ENCODE data around the gene LBX1. TPM values are rescaled to one million over a fixed set of nuclear protein-coding genes. Genes with fewer than 3 reads are reported as not detected.

Gene LBX1
- total and polyA plus RNA-seq, 2 experiments from 2014 or later, result not detected

DNA sequence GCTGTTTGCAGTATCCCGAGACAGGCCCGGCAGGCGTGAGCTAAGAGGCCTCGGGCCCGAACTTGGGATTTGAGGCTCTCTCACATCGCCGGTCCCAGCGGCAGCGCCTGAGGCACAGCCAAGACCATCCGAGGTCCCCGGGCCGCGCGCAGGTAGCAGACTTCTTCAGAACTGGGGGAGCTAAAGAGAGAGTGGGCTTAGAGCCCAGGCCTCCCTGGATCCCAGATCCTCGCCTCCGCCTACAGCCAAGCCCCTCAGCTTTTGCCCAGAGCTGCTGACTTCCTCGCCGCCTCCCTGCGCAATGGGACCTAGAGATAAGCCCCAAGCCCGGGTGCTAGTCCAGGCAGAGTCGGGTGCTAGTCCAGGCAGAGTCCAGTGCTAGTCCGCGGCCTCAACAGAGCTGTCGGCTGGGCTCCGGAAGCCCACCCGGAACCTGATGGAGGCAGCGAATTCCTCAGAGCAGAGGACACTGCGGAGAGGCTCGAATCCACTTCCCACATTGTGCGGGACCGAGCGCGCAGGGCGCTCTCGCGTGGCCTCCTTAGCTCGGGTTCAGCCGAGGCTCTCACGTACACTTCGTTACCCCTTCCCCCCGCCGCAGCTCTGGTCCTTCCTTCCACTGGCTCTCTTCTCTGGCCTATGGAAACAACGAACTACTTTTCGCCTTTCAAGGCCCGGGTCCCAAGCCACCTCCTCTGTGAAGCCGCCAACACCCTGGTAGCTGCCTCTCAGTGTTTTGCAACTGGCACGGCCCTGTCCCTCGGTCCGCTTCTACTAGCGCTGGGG lies 5.8 kb downstream of the LBX1 start:
- H3K79me2 ChIP-seq (ENCODE audit: insufficient read depth), result no peaks in the 10 kb centered on the region
- no peaks in the 10 kb centered on the region for H3K36me3 ChIP-seq (ENCODE audit: low read depth)
- H3K27me3 ChIP-seq (replicated peaks; ENCODE audit: insufficient read depth), result peaks cover 97% of the 10 kb centered on the region
- no peak overlapping the region for H2AFZ ChIP-seq
- no peak overlapping the region for H3K4me3 ChIP-seq
- H3K4me2 ChIP-seq (ENCODE audit: unreplicated experiment), result no peak overlapping the region
- no peaks in the 10 kb centered on the region for H3K9me3 ChIP-seq (ENCODE audit: low read depth)
- H3K9ac ChIP-seq, result no peak overlapping the region
- 5 to 8% methylated on average over 48 to 50 of the region's 50 CpGs for WGBS, 2 experiments (ENCODE audit: low coverage in 1 of 2, low lambda C conversion rate in 2 of 2, missing lambda C conversion rate in 2 of 2)
- H3K27ac ChIP-seq, result no peak overlapping the region
- no peaks in the 10 kb centered on the region for H3F3A ChIP-seq (ENCODE audit: insufficient read depth)
- H4K20me1 ChIP-seq (ENCODE audit: insufficient read depth), result no peaks in the 10 kb centered on the region
- peak; percentile 44 for DNase-seq
- TF ChIP-seq EZH2 (IDR thresholded peaks at IDR 0.05; ENCODE audit: insufficient read depth, poor library complexity, severe bottlenecking) (peak; percentile 2), EZH2phosphoT487 (IDR thresholded peaks at IDR 0.05; ENCODE audit: insufficient read depth, low read depth) (0 out of 2 replicates have a peak, but pooled peaks have one; percentile 65)
- in situ Hi-C loops (cut with MboI), result no loop called here
- no peaks in the 10 kb centered on the region for H3K9me2 ChIP-seq (ENCODE audit: insufficient read depth)
- H3K4me1 ChIP-seq (ENCODE audit: insufficient read depth), result no peaks in the 10 kb centered on the region

- Histone ChIP-seq H3K79me2 (ENCODE audit: insufficient read depth) (no peaks in the 10 kb centered on the region), H3K4me3 (peak overlapping the region; percentile 58), H3K4me1 (ENCODE audit: insufficient read depth) (no peaks in the 10 kb centered on the region), H3K27ac (no peak overlapping the region), H2AFZ (peak overlapping the region; percentile 53; the same call in 1 of the 2 replicates), H3K9me2 (ENCODE audit: insufficient read depth) (no peaks in the 10 kb centered on the region), H3K9ac (no peak overlapping the region), H3K9me3 (ENCODE audit: low read depth) (no peaks in the 10 kb centered on the region), H3F3A (ENCODE audit: insufficient read depth) (no peaks in the 10 kb centered on the region), H3K4me2 (ENCODE audit: unreplicated experiment) (peak overlapping the region; percentile 38), H3K27me3 (replicated peaks; ENCODE audit: insufficient read depth) (peaks cover 97% of the 10 kb centered on the region), H4K20me1 (ENCODE audit: insufficient read depth) (no peaks in the 10 kb centered on the region), H3K36me3 (ENCODE audit: low read depth) (no peaks in the 10 kb centered on the region)
- TF ChIP-seq EZH2 (IDR thresholded peaks at IDR 0.05; ENCODE audit: insufficient read depth, poor library complexity, severe bottlenecking), result peak; percentile 98
- peak; percentile 79; the same call in 1 of the 2 replicates for TF ChIP-seq EZH2phosphoT487 (IDR thresholded peaks at IDR 0.05; ENCODE audit: insufficient read depth, low read depth)
- in situ Hi-C loops (cut with MboI), result no loop called here
- peak; percentile 56 for DNase-seq
- WGBS, 2 experiments (ENCODE audit: low coverage in 1 of 2, low lambda C conversion rate in 2 of 2, missing lambda C conversion rate in 2 of 2), result 4% methylated on average over 41 to 42 of the region's 42 CpGs
Measured at GRCh38 chr10:101222683-101223273, 6.5 kb downstream of the LBX1 start.

- Histone ChIP-seq H3K79me2 (ENCODE audit: insufficient read depth) (no peaks in the 10 kb centered on the region), H3K27me3 (replicated peaks; ENCODE audit: insufficient read depth) (peaks cover 97% of the 10 kb centered on the region), H3K36me3 (ENCODE audit: low read depth) (no peaks in the 10 kb centered on the region), H4K20me1 (ENCODE audit: insufficient read depth) (no peaks in the 10 kb centered on the region), H3K4me1 (ENCODE audit: insufficient read depth) (0 out of 2 replicates have a peak, but pooled peaks cover 3% of the 10 kb centered on the region), H2AFZ (no peak overlapping the region), H3K27ac (no peak overlapping the region), H3F3A (ENCODE audit: insufficient read depth) (no peaks in the 10 kb centered on the region), H3K9ac (no peak overlapping the region), H3K4me2 (ENCODE audit: unreplicated experiment) (no peak overlapping the region), H3K4me3 (no peak overlapping the region), H3K9me2 (ENCODE audit: insufficient read depth) (no peaks in the 10 kb centered on the region), H3K9me3 (ENCODE audit: low read depth) (no peaks in the 10 kb centered on the region)
- TF ChIP-seq EZH2 (IDR thresholded peaks at IDR 0.05; ENCODE audit: insufficient read depth, poor library complexity, severe bottlenecking) (no peak), EZH2phosphoT487 (IDR thresholded peaks at IDR 0.05; ENCODE audit: insufficient read depth, low read depth) (no peak)
- WGBS, 2 experiments (ENCODE audit: low coverage in 1 of 2, low lambda C conversion rate in 2 of 2, missing lambda C conversion rate in 2 of 2), result 3% methylated on average over 9 of the region's 9 CpGs
- DNase-seq, result no peak
- in situ Hi-C loops (cut with MboI), result no loop called here
Measured at GRCh38 chr10:101221963-101222531, 7.2 kb downstream of the LBX1 start.

DNA sequence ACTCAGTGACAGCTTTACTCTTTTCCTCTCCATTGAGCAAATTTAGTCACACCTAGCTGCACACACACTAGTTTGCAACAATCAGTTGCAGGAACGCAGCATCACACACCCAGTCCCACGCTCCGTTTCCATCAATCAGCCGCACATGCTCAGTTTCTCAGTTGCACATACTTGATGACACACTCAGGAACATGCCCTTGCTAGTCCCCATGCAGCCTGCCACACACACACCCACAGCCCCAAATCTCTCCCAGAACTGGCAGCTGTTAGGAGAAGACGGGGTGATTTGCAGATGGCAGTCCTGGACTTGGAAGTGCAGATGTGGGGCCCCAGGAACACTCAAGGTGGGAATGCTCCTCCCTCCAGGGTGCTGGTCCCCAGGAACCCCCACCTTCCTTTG lies 7.7 kb downstream of the LBX1 start:
- Histone ChIP-seq H3K27me3 (replicated peaks; ENCODE audit: insufficient read depth) (peaks cover 97% of the 10 kb centered on the region), H3K4me1 (ENCODE audit: insufficient read depth) (0 out of 2 replicates have a peak, but pooled peaks cover 5% of the 10 kb centered on the region), H3K9me2 (ENCODE audit: insufficient read depth) (no peaks in the 10 kb centered on the region), H3K79me2 (ENCODE audit: insufficient read depth) (no peaks in the 10 kb centered on the region), H2AFZ (no peak overlapping the region), H3F3A (ENCODE audit: insufficient read depth) (no peaks in the 10 kb centered on the region), H3K4me2 (ENCODE audit: unreplicated experiment) (no peak overlapping the region), H3K27ac (no peak overlapping the region), H3K9me3 (ENCODE audit: low read depth) (no peaks in the 10 kb centered on the region), H3K4me3 (no peak overlapping the region), H3K36me3 (ENCODE audit: low read depth) (no peaks in the 10 kb centered on the region), H3K9ac (no peak overlapping the region), H4K20me1 (ENCODE audit: insufficient read depth) (no peaks in the 10 kb centered on the region)
- in situ Hi-C loops (cut with MboI), result no loop called here
- TF ChIP-seq EZH2phosphoT487 (IDR thresholded peaks at IDR 0.05; ENCODE audit: insufficient read depth, low read depth) (no peak), EZH2 (IDR thresholded peaks at IDR 0.05; ENCODE audit: insufficient read depth, poor library complexity, severe bottlenecking) (no peak)
- 34 to 40% methylated on average over 5 of the region's 5 CpGs for WGBS, 2 experiments (ENCODE audit: low coverage in 1 of 2, low lambda C conversion rate in 2 of 2, missing lambda C conversion rate in 2 of 2)
- DNase-seq, result no peak
